KMS-11 (cell line): ENCODE data around the gene CRACR2A.

ENCODE experiments used
- H2AFZ ChIP-seq: fragments of 200-600 bp; sonication (generic); 2 replicates; pipeline ENCODE4 v1.6.1; 2016; ENCODE audit warnings: antibody characterized with exemption, mixed run types, low read depth
- H3K27ac ChIP-seq: fragments of 200-600 bp; sonication (generic); 2 replicates; pipeline ENCODE4 v1.6.1; 2016; ENCODE audit warnings: mild to moderate bottlenecking, mixed run types
- H3K27me3 ChIP-seq: fragments of 200-600 bp; sonication (generic); 2 replicates; pipeline ENCODE4 v1.6.1; 2017; ENCODE audit warnings: mild to moderate bottlenecking, low read depth, mixed run types, moderate library complexity; ENCODE audit not compliant: insufficient read depth
- H3K36me3 ChIP-seq: fragments of 200-600 bp; sonication (generic); 2 replicates; pipeline ENCODE4 v1.6.1; 2017; ENCODE audit warnings: mild to moderate bottlenecking, mixed run types; ENCODE audit not compliant: insufficient read depth
- H3K4me1 ChIP-seq: fragments of 200-600 bp; sonication (generic); 2 replicates; pipeline ENCODE4 v1.6.1; 2016; ENCODE audit warnings: mild to moderate bottlenecking, low read depth, mixed run types; ENCODE audit not compliant: poor library complexity, severe bottlenecking
- H3K4me2 ChIP-seq: fragments of 200-600 bp; sonication (generic); 2 replicates; pipeline ENCODE4 v1.7.0; 2016; ENCODE audit warnings: mild to moderate bottlenecking, mixed run types
- H3K4me3 ChIP-seq: fragments of 200-600 bp; sonication (generic); IDR thresholded peaks from 2 replicates; pipeline ENCODE4 v1.6.1; 2017; ENCODE audit warnings: low read depth, low read length, mixed read lengths; ENCODE audit not compliant: insufficient read depth
- H3K79me2 ChIP-seq: fragments of 200-600 bp; sonication (generic); 2 replicates; pipeline ENCODE4 v1.6.1; 2016; ENCODE audit warnings: low read depth, mixed run types; ENCODE audit not compliant: insufficient read depth
- H3K9ac ChIP-seq: fragments of 200-600 bp; sonication (generic); 2 replicates; pipeline ENCODE4 v1.6.1; 2016; ENCODE audit warnings: mild to moderate bottlenecking, mixed run types
- H4K20me1 ChIP-seq: fragments of 200-600 bp; sonication (generic); 2 replicates; pipeline ENCODE4 v1.6.1; 2016; ENCODE audit warnings: mild to moderate bottlenecking, mixed run types; ENCODE audit not compliant: insufficient read depth
- CTCF ChIP-seq: fragments of 200-600 bp; sonication (generic); conservative IDR thresholded peaks from 2 replicates; pipeline ENCODE4 v1.6.1; 2017; ENCODE audit warnings: low read depth, mild to moderate bottlenecking, antibody characterized with exemption, low read length, moderate library complexity, mixed read lengths

The CRACR2A gene

GRCh38 chr12:3601461-3602150 lies 151.3 kb downstream of the CRACR2A start:
- no peaks in the 10 kb centered on the region for H3K79me2 ChIP-seq
- no peak for TF ChIP-seq CTCF
- H3K27me3 ChIP-seq: no peaks in the 10 kb centered on the region
- H3K4me2 ChIP-seq: no peak overlapping the region
- no peaks in the 10 kb centered on the region for H3K36me3 ChIP-seq
- no peak overlapping the region for H3K9ac ChIP-seq
- no peak overlapping the region for H2AFZ ChIP-seq
- H3K27ac ChIP-seq: no peak overlapping the region
- no peaks in the 10 kb centered on the region for H3K4me1 ChIP-seq
- H3K4me3 ChIP-seq: no peak overlapping the region
- H4K20me1 ChIP-seq: no peaks in the 10 kb centered on the region

- no peak overlapping the region for H3K4me2 ChIP-seq
- no peaks in the 10 kb centered on the region for H4K20me1 ChIP-seq
- no peak for TF ChIP-seq CTCF
- no peak overlapping the region for H3K9ac ChIP-seq
- H3K27ac ChIP-seq: no peak overlapping the region
- H3K79me2 ChIP-seq: no peaks in the 10 kb centered on the region
- H3K4me3 ChIP-seq: no peak overlapping the region
- no peaks in the 10 kb centered on the region for H3K4me1 ChIP-seq
- H3K27me3 ChIP-seq: no peaks in the 10 kb centered on the region
- H3K36me3 ChIP-seq: no peaks in the 10 kb centered on the region
- no peak overlapping the region for H2AFZ ChIP-seq
Observed at GRCh38 chr12:3600951-3601350, 152.0 kb downstream of the CRACR2A start.

GRCh38 chr12:3600039-3600720 lies 152.7 kb downstream of the CRACR2A start:
- Histone ChIP-seq H2AFZ (no peak overlapping the region), H3K9ac (no peak overlapping the region)

More at GRCh38 chr12:3600039-3600720, 152.7 kb downstream of the CRACR2A start:
- TF ChIP-seq CTCF: no peak
- no peak overlapping the region for H3K4me3 ChIP-seq
- no peak overlapping the region for H3K4me2 ChIP-seq
- H4K20me1 ChIP-seq: no peaks in the 10 kb centered on the region
- no peaks in the 10 kb centered on the region for H3K36me3 ChIP-seq
- H3K27ac ChIP-seq: no peak overlapping the region
- no peaks in the 10 kb centered on the region for H3K27me3 ChIP-seq
- H3K4me1 ChIP-seq: no peaks in the 10 kb centered on the region
- no peaks in the 10 kb centered on the region for H3K79me2 ChIP-seq
